ENCODE measurements around the gene FAM20C.

The FAM20C gene

GRCh38 chr7:152702-153391, 39.5 kb upstream of the FAM20C start:
- Mint-ChIP-seq H3K4me3 (no peak overlapping the region), H3K36me3 (ENCODE audit: low read depth) (peaks cover 1% of the 10 kb centered on the region), H3K27me3 (ENCODE audit: low read depth, poor library complexity) (peaks cover 16% of the 10 kb centered on the region), H3K4me1 (peaks cover 61% of the 10 kb centered on the region), H3K9me3 (no peaks in the 10 kb centered on the region), H3K27ac (no peak overlapping the region)
- DNase-seq, result no peak
- no peak for TF ChIP-seq CTCF (IDR thresholded peaks at IDR 0.05)

- H3K4me3 Mint-ChIP-seq, result no peak overlapping the region
- H3K9me3 Mint-ChIP-seq, result no peaks in the 10 kb centered on the region
- H3K27me3 Mint-ChIP-seq (ENCODE audit: low read depth, poor library complexity), result peaks cover 16% of the 10 kb centered on the region
- no peak for TF ChIP-seq CTCF (IDR thresholded peaks at IDR 0.05)
- H3K4me1 Mint-ChIP-seq, result peaks cover 58% of the 10 kb centered on the region
- DNase-seq, result no peak
- H3K27ac Mint-ChIP-seq, result no peak overlapping the region
- H3K36me3 Mint-ChIP-seq (ENCODE audit: low read depth), result no peaks in the 10 kb centered on the region
These were observed 38.8 kb upstream of the FAM20C start for GRCh38 chr7:153604-154003.

DNA sequence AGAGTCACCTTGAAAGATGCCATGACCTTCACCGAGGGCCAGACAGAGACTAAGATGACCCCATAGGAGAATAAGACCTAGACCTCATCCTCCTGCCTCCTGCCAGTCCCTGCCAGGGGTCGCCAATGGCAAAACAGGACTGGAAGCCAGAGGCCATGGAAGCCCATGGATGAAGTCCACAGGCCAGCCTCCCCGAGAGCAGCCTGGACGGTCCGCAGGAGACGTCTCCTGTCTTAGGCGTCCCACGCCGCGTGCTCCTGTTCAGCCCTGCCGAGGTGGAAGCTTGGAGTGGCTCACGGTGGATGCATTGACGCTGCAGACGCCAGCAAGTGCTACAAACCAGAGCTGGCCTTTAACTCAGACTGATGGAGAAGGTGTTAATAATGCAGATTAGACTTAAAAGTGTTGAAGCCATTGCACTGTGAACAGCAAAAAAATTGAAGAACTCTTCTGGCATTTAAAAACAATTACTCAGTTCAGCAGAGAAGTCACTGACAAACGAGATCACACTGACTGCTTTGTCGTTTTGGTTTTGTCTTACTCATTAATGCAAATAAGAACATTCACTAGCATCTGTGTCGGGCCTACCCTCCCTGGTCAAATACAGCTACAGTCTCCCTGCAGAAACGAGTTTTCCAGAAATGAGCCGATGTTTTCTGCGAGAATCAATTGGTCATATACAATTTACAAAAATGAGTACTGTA, 38.1 kb upstream of the FAM20C start:
- Mint-ChIP-seq H3K36me3 (ENCODE audit: low read depth) (no peaks in the 10 kb centered on the region), H3K9me3 (no peaks in the 10 kb centered on the region), H3K27me3 (ENCODE audit: low read depth, poor library complexity) (peaks cover 17% of the 10 kb centered on the region), H3K4me1 (peaks cover 53% of the 10 kb centered on the region), H3K4me3 (no peak overlapping the region), H3K27ac (no peak overlapping the region)
- no peak for TF ChIP-seq CTCF (IDR thresholded peaks at IDR 0.05)
- no peak for DNase-seq

GRCh38 chr7:155469-155900, 36.9 kb upstream of the FAM20C start:
- Mint-ChIP-seq H3K9me3 (no peaks in the 10 kb centered on the region), H3K36me3 (ENCODE audit: low read depth) (no peaks in the 10 kb centered on the region), H3K27ac (no peak overlapping the region), H3K4me1 (peaks cover 40% of the 10 kb centered on the region), H3K27me3 (ENCODE audit: low read depth, poor library complexity) (peaks cover 14% of the 10 kb centered on the region), H3K4me3 (no peak overlapping the region)
- DNase-seq, result no peak
- TF ChIP-seq CTCF (IDR thresholded peaks at IDR 0.05), result no peak

DNA sequence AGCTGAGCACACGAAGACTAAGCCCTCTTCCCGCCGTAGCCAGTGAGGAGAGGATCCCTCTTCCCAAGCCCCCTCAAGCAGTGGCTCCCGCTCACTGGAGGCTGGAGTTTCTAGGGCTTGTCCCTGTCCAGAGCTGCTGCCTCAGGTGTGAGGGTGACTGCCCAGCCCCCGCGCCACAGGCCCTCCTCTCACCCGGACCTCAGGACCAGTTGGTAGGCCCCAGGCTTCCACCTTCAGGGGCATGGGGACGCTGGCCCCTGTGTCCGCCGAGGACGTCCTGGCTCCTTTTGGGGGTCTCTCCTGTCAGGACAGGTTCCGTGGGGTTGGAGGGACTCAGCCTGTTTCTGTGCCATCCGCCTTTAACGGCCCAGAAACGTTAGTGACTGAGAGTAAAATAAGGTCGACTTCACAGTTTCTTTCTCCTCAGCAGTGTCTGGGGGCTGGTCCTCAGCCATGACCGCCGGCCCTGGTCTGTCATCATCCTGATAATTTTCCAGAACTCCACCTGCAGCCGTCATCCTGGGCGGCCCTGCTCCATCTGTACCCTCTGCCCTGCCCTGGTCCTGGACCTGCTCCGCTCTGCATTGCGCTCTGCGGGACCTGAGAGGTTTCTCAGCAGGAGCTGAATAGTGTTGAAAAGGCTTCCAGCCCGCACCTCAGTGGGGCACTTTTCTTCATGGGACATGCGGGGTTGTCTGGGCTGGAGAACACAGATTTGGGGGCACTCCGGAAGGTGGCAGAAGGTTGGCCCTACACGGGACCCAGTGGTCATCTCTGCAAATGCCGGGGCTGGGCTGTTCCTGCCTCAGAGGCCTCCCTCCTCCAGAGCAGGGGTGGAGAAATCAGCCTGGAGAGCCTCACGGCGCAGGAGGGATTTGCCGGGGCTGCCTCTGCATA, 36.0 kb upstream of the FAM20C start:
- H3K36me3 Mint-ChIP-seq (ENCODE audit: low read depth), result no peaks in the 10 kb centered on the region
- no peak for TF ChIP-seq CTCF (IDR thresholded peaks at IDR 0.05)
- H3K4me1 Mint-ChIP-seq, result peaks cover 31% of the 10 kb centered on the region
- H3K27me3 Mint-ChIP-seq (ENCODE audit: low read depth, poor library complexity), result peaks cover 14% of the 10 kb centered on the region
- no peak for DNase-seq
- H3K4me3 Mint-ChIP-seq, result no peak overlapping the region
- no peaks in the 10 kb centered on the region for H3K9me3 Mint-ChIP-seq
- no peak overlapping the region for H3K27ac Mint-ChIP-seq

Data from nephron progenitor cell (in vitro differentiated cells).